Type B pancreatic cell (in vitro differentiated cells): Measurements from ENCODE around the gene ZSWIM6. TPM values are rescaled to one million over a fixed set of nuclear protein-coding genes. Genes with fewer than 3 reads are reported as not detected.

Experiments
- DNase-seq: peaks from one replicate; pipeline ENCODE4 v3.0.0; 2021; ENCODE audit warnings: mixed read lengths; ENCODE audit not compliant: unreplicated experiment; ENCODE audit errors: extremely low spot score
- H3K27ac Mint-ChIP-seq: 2 replicates; pipeline ENCODE4 v1.8.0; 2021; ENCODE audit warnings: mild to moderate bottlenecking, mixed read lengths
- H3K27me3 Mint-ChIP-seq: 2 replicates; pipeline ENCODE4 v1.8.0; 2021; ENCODE audit warnings: mixed read lengths
- H3K36me3 Mint-ChIP-seq: 2 replicates; pipeline ENCODE4 v1.8.0; 2021; ENCODE audit warnings: mixed read lengths
- H3K4me1 Mint-ChIP-seq: one replicate; pipeline ENCODE4 v1.8.0; 2021; ENCODE audit warnings: mixed read lengths; ENCODE audit not compliant: unreplicated experiment
- H3K4me3 Mint-ChIP-seq: 2 replicates; pipeline ENCODE4 v1.8.0; 2021; ENCODE audit warnings: mild to moderate bottlenecking, mixed read lengths
- H3K9me3 Mint-ChIP-seq: 2 replicates; pipeline ENCODE4 v1.8.0; 2021; ENCODE audit warnings: mixed read lengths
- CTCF ChIP-seq: fragments of 200-600 bp; sonication (generic); conservative IDR thresholded peaks from 2 replicates; pipeline ENCODE4 v1.5.0; 2021; ENCODE audit warnings: antibody characterized with exemption, mild to moderate bottlenecking
- total RNA-seq: library from RNA; stranded (reverse); gene quantifications from 2 replicates; pipeline ENCODE4 v1.2.1, GENCODE V29; 2021; ENCODE audit warnings: low replicate concordance

ZSWIM6 gene
- total RNA-seq, 1 donor from 2014 or later = 24.6 TPM

- Mint-ChIP-seq H3K9me3 (no peaks in the 10 kb centered on the region), H3K36me3 (peaks cover 22% of the 10 kb centered on the region), H3K4me3 (no peak overlapping the region), H3K27ac (no peak overlapping the region), H3K4me1 (no peaks in the 10 kb centered on the region), H3K27me3 (no peaks in the 10 kb centered on the region)
- TF ChIP-seq CTCF = no peak
- DNase-seq = no peak
These were observed 217.5 kb downstream of the ZSWIM6 start for GRCh38 chr5:61549530-61549929.

GRCh38 chr5:61551637-61552313 is 219.7 kb downstream of the ZSWIM6 start:
- peaks cover 14% of the 10 kb centered on the region for H3K36me3 Mint-ChIP-seq
- H3K4me3 Mint-ChIP-seq = no peak overlapping the region
- no peak overlapping the region for H3K27ac Mint-ChIP-seq
- DNase-seq = no peak
- H3K9me3 Mint-ChIP-seq = peaks cover 6% of the 10 kb centered on the region
- H3K4me1 Mint-ChIP-seq = no peaks in the 10 kb centered on the region
- TF ChIP-seq CTCF = no peak
- no peaks in the 10 kb centered on the region for H3K27me3 Mint-ChIP-seq

- H3K27me3 Mint-ChIP-seq = no peaks in the 10 kb centered on the region
- no peak overlapping the region for H3K4me3 Mint-ChIP-seq
- H3K4me1 Mint-ChIP-seq = no peaks in the 10 kb centered on the region
- no peaks in the 10 kb centered on the region for H3K36me3 Mint-ChIP-seq
- DNase-seq = no peak
- TF ChIP-seq CTCF = no peak
- H3K27ac Mint-ChIP-seq = no peak overlapping the region
- H3K9me3 Mint-ChIP-seq = peaks cover 6% of the 10 kb centered on the region
These were observed 227.1 kb downstream of the ZSWIM6 start for GRCh38 chr5:61559146-61559545.

GRCh38 chr5:61559722-61560121 is 227.7 kb downstream of the ZSWIM6 start:
- no peaks in the 10 kb centered on the region for H3K36me3 Mint-ChIP-seq
- no peaks in the 10 kb centered on the region for H3K27me3 Mint-ChIP-seq
- peaks cover 6% of the 10 kb centered on the region for H3K9me3 Mint-ChIP-seq
- H3K4me1 Mint-ChIP-seq = no peaks in the 10 kb centered on the region
- DNase-seq = no peak
- no peak for TF ChIP-seq CTCF
- H3K4me3 Mint-ChIP-seq = no peak overlapping the region
- no peak overlapping the region for H3K27ac Mint-ChIP-seq

- no peak for DNase-seq
- TF ChIP-seq CTCF = no peak
- H3K27me3 Mint-ChIP-seq = no peaks in the 10 kb centered on the region
- no peaks in the 10 kb centered on the region for H3K4me1 Mint-ChIP-seq
- H3K4me3 Mint-ChIP-seq = no peak overlapping the region
- no peak overlapping the region for H3K27ac Mint-ChIP-seq
- H3K36me3 Mint-ChIP-seq = no peaks in the 10 kb centered on the region
- H3K9me3 Mint-ChIP-seq = peaks cover 9% of the 10 kb centered on the region
These were observed 231.3 kb downstream of the ZSWIM6 start for GRCh38 chr5:61563401-61563800.
